GM18498 (cell line): ENCODE data around the gene ETS1.
"Not testable (repeated sequence)": the region's sequence is repeated elsewhere in the genome, so short reads cannot be mapped to it uniquely, and the experiment has no call there.

Experiments
- ATAC-seq: cut with Tn5 transposase; IDR thresholded peaks from one replicate; pipeline ENCODE4 v1.9.1; 2021; ENCODE audit warnings: mild to moderate bottlenecking, moderate library complexity; ENCODE audit not compliant: unreplicated experiment

The ETS1 gene

GRCh38 chr11:128448981-128449713, 138.2 kb downstream of the ETS1 start:
- no peak for ATAC-seq

GRCh38 chr11:128448200-128448886, 139.0 kb downstream of the ETS1 start:
- no peak for ATAC-seq

- no peak for ATAC-seq
Observed at GRCh38 chr11:128447233-128447632, 140.1 kb downstream of the ETS1 start.

- ATAC-seq: not testable (repeated sequence)
Observed at GRCh38 chr11:128445921-128446320, 141.4 kb downstream of the ETS1 start.

GRCh38 chr11:128437136-128437535, 150.2 kb downstream of the ETS1 start:
- ATAC-seq: no peak

- no peak for ATAC-seq
Observed at GRCh38 chr11:128434818-128435217, 152.5 kb downstream of the ETS1 start.

GRCh38 chr11:128434411-128434810, 152.9 kb downstream of the ETS1 start:
- ATAC-seq: no peak

- no peak for ATAC-seq
Observed at GRCh38 chr11:128432926-128433325, 154.4 kb downstream of the ETS1 start.

GRCh38 chr11:128431931-128432330, 155.4 kb downstream of the ETS1 start:
- ATAC-seq: no peak

- no peak for ATAC-seq
Observed at GRCh38 chr11:128428935-128429334, 158.4 kb downstream of the ETS1 start.

- ATAC-seq: no peak
Observed at GRCh38 chr11:128424851-128425285, 162.5 kb downstream of the ETS1 start.

- ATAC-seq: no peak
Observed at GRCh38 chr11:128424271-128424711, 163.1 kb downstream of the ETS1 start.

- no peak for ATAC-seq
Observed at GRCh38 chr11:128422576-128423370, 164.6 kb downstream of the ETS1 start.

- ATAC-seq: no peak
Observed at GRCh38 chr11:128421577-128422330, 165.6 kb downstream of the ETS1 start.

GRCh38 chr11:128420951-128421350, 166.4 kb downstream of the ETS1 start:
- no peak for ATAC-seq

- ATAC-seq: no peak
Observed at GRCh38 chr11:128420265-128420664, 167.1 kb downstream of the ETS1 start.

- no peak for ATAC-seq
Observed at GRCh38 chr11:128419012-128419767, 168.2 kb downstream of the ETS1 start.

- no peak for ATAC-seq
Observed at GRCh38 chr11:128417607-128418324, 169.6 kb downstream of the ETS1 start.

- ATAC-seq: no peak
Observed at GRCh38 chr11:128416976-128417375, 170.4 kb downstream of the ETS1 start.
